Stimulated activated naive CD8-positive, alpha-beta T cell treated with anti-CD3 and anti-CD28 coated beads, Interleukin-15, amount 100 ng/mL, for 72 hours (primary cell): Measurements from ENCODE around the gene MSRB1.
"Not testable (repeated sequence)": the region's sequence is repeated elsewhere in the genome, so short reads cannot be mapped to it uniquely, and the experiment has no call there.

ENCODE experiments used
- ATAC-seq: fragments of 150-1000 bp; cut with Tn5 transposase; 2 replicates; pipeline ENCODE4 v1.10.0; 2021; ENCODE audit warnings: mild to moderate bottlenecking, moderate library complexity
- DNase-seq, 2 donors: peaks; one replicate each; pipeline ENCODE4 v3.0.0; 2021 to 2022
- H3K27ac Mint-ChIP-seq, 2 donors: one replicate each; pipeline ENCODE4 v1.8.0; 2022; ENCODE audit warnings: mild to moderate bottlenecking in 2 of 2, mixed read lengths in 2 of 2, moderate library complexity in 2 of 2
- H3K27me3 Mint-ChIP-seq: one replicate; pipeline ENCODE4 v1.8.0; 2022; ENCODE audit warnings: mixed read lengths
- H3K4me1 Mint-ChIP-seq: one replicate; pipeline ENCODE4 v1.8.0; 2022; ENCODE audit warnings: mild to moderate bottlenecking, mixed read lengths
- H3K4me3 Mint-ChIP-seq, 2 donors: one replicate each; pipeline ENCODE4 v1.8.0; 2022; ENCODE audit warnings: mild to moderate bottlenecking in 2 of 2, mixed read lengths in 2 of 2, moderate library complexity in 1 of 2
- H3K9me3 Mint-ChIP-seq, 2 donors: one replicate each; pipeline ENCODE4 v1.8.0; 2022; ENCODE audit warnings: mixed read lengths in 2 of 2

The MSRB1 gene

DNA sequence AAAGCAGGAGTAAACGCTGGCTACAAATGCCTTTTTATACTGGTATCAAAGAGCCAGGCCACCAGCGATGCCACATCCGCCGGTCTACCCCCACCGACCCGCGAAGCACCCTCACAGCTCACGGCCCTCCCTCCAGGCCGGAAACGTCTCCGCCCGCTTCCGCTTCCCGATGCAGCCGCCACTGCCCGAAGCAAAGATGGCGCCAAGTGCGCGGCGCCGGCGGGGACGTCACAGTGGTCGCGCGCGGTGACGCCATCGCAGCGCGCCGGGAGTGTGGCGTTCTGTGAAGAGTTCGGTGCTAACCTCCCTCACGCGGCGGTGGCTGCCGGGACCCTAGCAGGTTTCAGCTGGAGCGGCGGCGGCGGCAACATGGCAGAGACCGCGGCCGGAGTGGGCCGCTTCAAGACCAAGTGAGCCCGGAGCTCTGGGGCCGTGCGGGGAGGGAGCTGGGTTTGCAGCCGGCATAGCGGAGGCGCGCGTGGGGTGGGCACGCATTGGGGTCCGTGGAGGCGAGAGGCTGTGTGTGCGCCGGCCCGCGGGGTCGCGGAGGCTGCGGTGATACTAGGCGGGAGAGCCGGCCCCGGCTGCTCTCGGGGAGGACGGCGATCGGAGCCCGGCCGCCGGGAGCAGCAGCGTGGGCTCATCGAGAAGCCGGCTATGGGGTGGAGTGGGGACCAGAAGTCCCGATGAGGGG, 28.9 kb upstream of the MSRB1 start, which contains the start of gene TBL3:
Gene TBL3, plus strand, starts transcription at position 258 of the 694 bp plus-strand sequence. Its CDS starts 112 bp downstream, at position 370.
- Mint-ChIP-seq H3K4me1 (peaks cover 54% of the 10 kb centered on the region), H3K27me3 (no peaks in the 10 kb centered on the region), H3K9me3 (no peaks in the 10 kb centered on the region), H3K27ac (peak within 1 kb of the TSS; percentile 94 to 99), H3K4me3 (peak within 1 kb of the TSS; percentile 94 to 100)
- ATAC-seq (peak; percentile 97), DNase-seq (peak; percentile 97 to 98)

DNA sequence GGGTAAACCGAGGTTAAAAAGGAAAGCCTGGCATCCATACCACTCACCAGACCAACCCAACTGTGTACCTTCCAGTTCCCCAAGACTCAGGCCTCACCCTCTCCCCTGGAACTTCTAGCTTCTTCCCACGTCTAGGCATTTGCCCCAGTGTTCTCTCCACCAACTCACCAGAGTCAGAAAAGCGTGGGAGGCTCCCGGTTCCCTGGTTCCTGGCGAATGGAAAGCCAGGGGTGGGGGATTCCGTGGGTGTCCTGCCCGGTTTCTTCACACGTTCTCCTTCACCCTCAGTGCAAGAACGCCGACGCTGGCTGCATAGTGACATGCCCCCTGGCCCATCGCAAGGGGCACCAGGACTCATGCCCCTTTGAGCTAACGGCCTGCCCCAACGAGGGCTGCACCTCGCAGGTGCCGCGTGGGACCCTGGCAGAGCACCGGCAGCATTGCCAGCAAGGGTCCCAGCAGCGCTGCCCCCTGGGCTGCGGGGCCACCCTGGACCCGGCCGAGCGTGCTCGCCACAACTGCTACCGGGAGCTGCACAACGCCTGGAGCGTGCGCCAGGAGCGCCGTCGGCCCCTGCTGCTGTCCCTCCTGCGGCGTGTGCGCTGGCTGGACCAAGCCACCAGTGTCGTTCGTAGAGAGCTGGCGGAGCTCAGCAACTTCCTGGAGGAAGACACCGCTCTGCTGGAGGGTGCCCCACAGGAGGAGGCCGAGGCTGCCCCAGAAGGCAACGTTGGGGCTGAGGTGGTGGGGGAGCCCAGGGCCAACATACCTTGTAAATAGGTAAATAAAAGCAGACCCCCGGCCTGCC, 25.4 kb upstream of the MSRB1 start:
- peak overlapping the region in 1 of 2 donors; percentile 54 for H3K27ac Mint-ChIP-seq
- ATAC-seq (no peak), DNase-seq (no peak)
- H3K9me3 Mint-ChIP-seq: no peaks in the 10 kb centered on the region
- no peak overlapping the region for H3K4me3 Mint-ChIP-seq
- no peaks in the 10 kb centered on the region for H3K27me3 Mint-ChIP-seq
- H3K4me1 Mint-ChIP-seq: peaks cover 57% of the 10 kb centered on the region

DNA sequence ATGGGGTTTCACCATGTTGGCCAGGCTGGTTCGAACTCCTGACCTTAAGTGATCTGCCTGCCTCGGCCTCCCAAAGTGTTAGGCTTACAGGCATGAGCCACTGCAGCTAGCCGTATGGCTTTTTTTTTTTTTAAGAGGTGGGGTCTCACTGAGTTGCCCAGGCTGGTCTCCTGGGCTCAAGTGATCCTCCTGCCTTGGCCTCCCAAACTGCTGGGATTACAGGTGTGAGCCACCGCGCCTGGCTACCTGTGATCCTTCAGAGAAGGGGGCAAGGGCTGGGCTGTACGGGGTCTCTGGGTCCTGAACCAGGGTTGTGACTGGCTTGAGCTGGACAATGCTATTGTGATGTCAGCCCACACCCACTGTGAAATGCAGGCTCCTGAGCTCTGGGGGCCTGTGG, 23.5 kb upstream of the MSRB1 start, which contains the start of gene RNF151:
Gene RNF151, plus strand, starts transcription at position 397 of the 400 bp plus-strand sequence. CDS start 26 bp downstream, outside the sequence.
- no peaks in the 10 kb centered on the region for H3K9me3 Mint-ChIP-seq
- H3K4me1 Mint-ChIP-seq: peaks cover 59% of the 10 kb centered on the region
- H3K4me3 Mint-ChIP-seq: peak within 1 kb of the TSS; percentile 94 to 98
- no peaks in the 10 kb centered on the region for H3K27me3 Mint-ChIP-seq
- ATAC-seq (no peak), DNase-seq (no peak)
- peak within 1 kb of the TSS; percentile 98 for H3K27ac Mint-ChIP-seq

DNA sequence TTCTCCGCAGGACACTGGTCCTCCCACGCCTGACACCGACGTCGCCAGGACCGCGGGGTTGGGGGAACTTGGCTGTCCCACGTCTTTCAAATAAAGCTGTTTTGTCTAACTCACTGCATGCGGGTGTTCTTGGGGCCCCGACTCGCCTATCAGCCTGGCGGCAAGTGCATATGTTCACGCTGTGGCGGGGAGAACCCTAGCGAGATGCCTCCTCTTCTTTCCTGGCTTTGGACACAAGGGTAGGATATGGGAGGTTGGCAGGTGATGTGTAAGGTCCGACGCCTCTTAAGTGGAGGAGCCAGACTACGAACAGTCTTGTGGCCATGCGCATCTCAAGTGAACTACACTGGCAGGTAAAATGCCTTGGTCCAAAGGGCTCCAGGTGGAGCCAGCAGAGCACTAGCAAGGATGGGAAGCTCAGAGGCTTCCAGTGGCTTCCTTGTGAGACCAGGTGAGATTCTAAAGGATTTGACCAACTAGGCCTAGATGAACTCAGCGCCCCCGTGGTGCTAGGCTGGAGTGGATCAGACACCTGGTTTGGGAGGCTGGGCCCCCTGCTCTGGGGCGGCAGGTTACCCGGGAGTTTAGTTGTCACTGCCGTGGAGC, 22.5 kb upstream of the MSRB1 start:
- H3K4me1 Mint-ChIP-seq: peaks cover 59% of the 10 kb centered on the region
- H3K27me3 Mint-ChIP-seq: no peaks in the 10 kb centered on the region
- DNase-seq (peak in 1 of 2 donors; percentile 23), ATAC-seq (no peak)
- peak overlapping the region; percentile 94 to 98 for H3K4me3 Mint-ChIP-seq
- no peaks in the 10 kb centered on the region for H3K9me3 Mint-ChIP-seq
- peak overlapping the region; percentile 98 for H3K27ac Mint-ChIP-seq

DNA sequence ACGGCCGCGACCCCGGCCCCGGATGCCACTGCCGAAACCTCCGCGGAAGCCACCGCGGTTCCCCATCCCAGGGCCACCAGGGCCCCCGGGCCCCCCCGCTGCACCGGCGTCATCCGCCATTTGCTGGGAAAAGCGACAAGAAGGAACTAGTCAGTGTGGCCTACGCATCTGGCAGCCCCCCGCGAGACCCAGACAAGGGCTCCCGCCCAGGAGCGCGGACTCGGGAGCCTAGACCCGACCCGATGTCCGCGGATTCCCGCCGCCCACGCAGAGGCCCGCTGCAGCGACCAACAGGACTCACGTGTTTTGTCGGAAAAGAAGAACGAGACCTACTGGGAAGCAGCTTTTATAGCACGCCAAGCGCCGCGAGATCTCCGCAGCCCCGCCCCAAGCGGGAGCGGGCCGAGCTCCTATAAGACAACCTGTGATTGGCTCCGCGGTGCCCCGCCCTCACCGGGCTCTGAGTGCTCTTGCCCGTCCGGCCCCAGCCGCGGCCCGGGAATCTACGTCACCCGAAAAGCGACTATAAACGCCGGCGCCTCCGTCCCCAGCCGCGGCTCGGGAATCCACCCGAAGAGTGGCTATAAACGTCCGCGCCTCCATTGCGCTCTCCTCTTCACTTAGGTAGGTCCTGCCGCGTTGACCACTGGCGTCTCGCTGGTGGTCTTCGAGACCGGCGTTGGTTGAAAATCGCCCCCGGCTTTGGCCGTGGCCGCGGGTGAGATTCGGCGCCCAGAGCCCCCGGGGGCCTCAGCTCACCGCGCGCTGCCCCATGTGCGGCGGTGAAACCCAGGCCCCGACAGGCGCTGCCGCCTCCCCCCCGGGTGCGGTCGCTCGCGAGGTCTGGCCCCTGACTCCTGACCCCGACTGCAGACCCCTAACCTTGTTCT, 21.8 kb upstream of the MSRB1 start, which contains the start of gene RPS2:
Gene RPS2, minus strand, starts transcription at position 321 of the 890 bp plus-strand sequence. Its CDS starts 201 bp downstream, at position 120.
- ATAC-seq: peak; percentile 91
- Mint-ChIP-seq H3K27ac (peak within 1 kb of the TSS; percentile 98), H3K27me3 (no peaks in the 10 kb centered on the region), H3K4me3 (peak within 1 kb of the TSS; percentile 94 to 98), H3K9me3 (no peaks in the 10 kb centered on the region), H3K4me1 (peaks cover 60% of the 10 kb centered on the region)
- DNase-seq: peak; percentile 96 to 99

DNA sequence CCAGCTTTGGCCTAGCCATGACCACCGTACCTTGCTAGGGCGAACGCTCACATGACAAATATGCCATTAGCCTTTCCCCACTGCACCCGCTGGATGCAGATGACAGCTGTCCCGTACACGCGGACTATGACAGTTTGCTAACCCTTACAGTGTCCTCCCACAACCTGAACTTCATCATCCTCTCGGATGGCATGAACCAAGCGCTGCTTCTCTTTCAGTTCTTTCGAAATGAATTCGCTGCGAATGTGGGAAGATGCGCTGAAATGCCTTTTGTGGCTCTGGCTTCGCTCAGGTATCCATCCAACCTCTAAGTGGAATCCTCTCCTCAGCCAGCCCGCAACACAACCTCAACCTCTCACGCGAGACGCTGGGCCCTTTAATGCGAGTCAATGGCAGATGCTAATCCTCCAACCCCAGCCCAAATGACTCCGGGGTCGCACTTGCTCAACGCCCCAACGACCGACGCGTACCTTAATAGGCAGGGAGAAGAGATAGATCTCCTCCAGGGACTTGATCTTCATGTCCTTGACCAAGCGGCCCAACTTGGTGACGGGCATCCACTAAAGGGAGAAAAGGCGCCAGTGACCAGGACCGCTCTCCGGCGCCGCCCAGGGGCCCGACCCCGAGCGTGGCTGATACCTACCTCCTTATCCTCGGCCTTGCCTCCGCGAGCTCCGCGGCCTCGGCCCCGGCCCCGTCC, 21.0 kb upstream of the MSRB1 start:
- H3K4me3 Mint-ChIP-seq: peak overlapping the region; percentile 94 to 98
- no peaks in the 10 kb centered on the region for H3K9me3 Mint-ChIP-seq
- peak; percentile 6 for ATAC-seq
- peaks cover 65% of the 10 kb centered on the region for H3K4me1 Mint-ChIP-seq
- H3K27me3 Mint-ChIP-seq: no peaks in the 10 kb centered on the region
- DNase-seq: no peak
- H3K27ac Mint-ChIP-seq: peak overlapping the region; percentile 96 to 98

DNA sequence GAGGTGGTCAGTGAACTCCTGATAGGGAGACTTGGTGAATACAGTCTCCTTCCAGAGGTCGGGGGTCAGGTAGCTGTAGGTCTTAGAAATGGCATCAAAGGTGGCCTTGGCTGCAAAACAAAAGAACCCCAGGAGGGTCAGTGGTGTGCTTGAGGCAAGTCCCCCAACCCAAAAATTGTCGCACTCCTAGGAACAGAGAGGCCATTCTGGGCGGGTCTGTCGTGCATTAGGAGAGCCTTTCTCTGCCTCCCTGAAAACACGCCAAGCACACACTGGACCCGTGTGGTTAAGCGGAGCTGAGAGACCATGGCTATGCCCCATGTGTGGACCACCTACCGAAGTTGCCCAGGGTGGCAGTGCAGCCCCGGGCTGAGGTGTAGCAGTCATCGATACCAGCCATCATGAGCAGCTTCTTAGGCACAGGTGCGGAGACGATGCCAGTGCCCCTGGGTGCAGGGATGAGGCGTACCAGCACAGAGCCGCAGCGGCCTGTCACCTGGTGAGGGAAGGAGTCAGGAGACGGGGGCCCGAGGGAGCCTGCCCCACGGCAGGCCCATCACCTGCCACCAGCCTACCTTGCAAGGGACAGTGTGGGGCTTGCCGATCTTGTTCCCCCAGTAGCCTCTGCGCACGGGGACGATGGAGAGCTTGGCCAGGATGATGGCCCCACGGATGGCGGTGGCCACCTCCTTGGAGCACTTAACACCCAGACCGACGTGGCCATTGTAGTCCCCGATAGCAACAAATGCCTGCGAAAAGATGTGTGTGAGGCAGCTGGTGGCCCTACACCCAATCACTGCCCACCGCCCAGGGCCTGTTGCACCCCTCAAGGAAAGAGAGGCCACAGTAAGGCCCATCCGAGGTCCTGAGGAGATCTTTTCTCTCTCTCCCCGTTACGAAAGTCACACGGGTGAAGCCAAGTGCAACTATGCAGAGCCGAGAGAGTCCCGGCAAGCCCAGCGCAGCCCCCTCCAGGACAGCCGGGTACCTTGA, 19.5 kb upstream of the MSRB1 start:
- H3K4me3 Mint-ChIP-seq: peak overlapping the region; percentile 94 to 98
- not testable (repeated sequence) for ATAC-seq, DNase-seq, H3K9me3 Mint-ChIP-seq, H3K27me3 Mint-ChIP-seq
- H3K4me1 Mint-ChIP-seq: peaks cover 66% of the 10 kb centered on the region
- H3K27ac Mint-ChIP-seq: peak overlapping the region; percentile 96 to 98

DNA sequence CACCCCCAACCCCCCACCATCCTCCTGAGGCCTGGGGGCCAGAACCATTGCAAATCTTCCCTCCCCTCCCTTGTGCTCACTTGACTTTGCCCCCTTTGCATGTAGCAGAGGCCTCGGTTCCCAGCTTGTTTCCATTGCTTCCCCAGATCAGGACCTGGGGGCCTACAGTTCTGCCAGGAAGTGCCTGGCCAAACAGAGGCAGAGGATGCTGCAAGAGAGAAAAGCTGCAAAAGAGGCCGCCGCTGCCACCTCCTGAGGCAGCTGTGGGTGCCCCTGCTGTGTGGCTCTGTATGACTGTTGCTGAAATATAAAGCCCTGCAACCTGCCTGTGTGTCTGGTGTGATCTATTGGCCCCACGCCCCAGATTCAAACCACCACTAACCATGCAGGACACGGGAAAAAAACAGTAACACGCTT, 18.7 kb upstream of the MSRB1 start:
- peak overlapping the region; percentile 94 to 98 for H3K4me3 Mint-ChIP-seq
- peak overlapping the region in 1 of 2 donors; percentile 72 for H3K27ac Mint-ChIP-seq
- peaks cover 61% of the 10 kb centered on the region for H3K4me1 Mint-ChIP-seq
- no peaks in the 10 kb centered on the region for H3K27me3 Mint-ChIP-seq
- no peaks in the 10 kb centered on the region for H3K9me3 Mint-ChIP-seq
- DNase-seq (no peak), ATAC-seq (no peak)

DNA sequence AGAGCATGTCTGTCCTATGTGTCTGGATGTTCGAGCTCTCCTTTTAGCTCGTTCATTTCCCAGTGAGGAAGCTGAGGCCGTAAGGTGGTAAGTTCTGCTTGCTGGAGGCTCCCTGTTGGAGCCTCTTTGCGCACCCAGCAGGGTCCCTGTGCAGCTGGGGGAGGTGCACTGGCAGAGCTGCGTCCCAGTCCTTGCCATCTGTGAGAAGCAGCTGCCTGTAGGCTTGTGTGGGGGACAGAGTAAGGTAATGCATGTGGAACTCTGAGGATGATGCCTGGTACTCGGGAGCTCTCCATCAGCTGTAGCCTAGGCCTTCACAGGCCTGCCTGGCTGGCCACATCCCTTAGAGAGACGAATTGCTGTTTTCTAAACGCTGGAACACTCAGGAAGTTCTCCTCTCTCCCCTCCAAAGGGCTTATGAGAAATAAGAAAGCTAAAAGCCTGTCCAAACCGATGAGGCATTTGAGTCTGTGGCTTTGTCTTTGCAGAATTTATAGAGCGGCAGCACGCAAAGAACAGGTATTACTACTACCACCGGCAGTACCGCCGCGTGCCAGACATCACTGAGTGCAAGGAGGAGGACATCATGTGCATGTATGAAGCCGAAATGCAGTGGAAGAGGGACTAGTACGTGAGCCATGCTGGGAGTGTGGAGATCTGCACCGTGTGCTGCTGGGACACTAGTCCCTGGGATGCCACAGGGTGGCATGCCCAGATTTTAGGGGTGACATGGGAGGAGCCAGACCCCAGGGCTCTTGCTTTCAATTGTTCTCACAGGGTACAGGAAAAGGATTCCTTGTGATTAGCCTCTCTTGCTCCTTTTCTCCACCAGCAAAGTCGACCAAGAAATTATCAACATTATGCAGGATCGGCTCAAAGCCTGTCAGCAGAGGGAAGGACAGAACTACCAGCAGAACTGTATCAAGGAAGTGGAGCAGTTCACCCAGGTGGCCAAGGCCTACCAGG, 17.9 kb upstream of the MSRB1 start:
- peak overlapping the region; percentile 84 to 97 for H3K4me3 Mint-ChIP-seq
- DNase-seq: peak in 1 of 2 donors; percentile 40
- peak overlapping the region; percentile 91 to 98 for H3K27ac Mint-ChIP-seq
- H3K9me3 Mint-ChIP-seq: no peaks in the 10 kb centered on the region
- no peaks in the 10 kb centered on the region for H3K27me3 Mint-ChIP-seq
- H3K4me1 Mint-ChIP-seq: peaks cover 60% of the 10 kb centered on the region
- peak; percentile 5 for ATAC-seq

DNA sequence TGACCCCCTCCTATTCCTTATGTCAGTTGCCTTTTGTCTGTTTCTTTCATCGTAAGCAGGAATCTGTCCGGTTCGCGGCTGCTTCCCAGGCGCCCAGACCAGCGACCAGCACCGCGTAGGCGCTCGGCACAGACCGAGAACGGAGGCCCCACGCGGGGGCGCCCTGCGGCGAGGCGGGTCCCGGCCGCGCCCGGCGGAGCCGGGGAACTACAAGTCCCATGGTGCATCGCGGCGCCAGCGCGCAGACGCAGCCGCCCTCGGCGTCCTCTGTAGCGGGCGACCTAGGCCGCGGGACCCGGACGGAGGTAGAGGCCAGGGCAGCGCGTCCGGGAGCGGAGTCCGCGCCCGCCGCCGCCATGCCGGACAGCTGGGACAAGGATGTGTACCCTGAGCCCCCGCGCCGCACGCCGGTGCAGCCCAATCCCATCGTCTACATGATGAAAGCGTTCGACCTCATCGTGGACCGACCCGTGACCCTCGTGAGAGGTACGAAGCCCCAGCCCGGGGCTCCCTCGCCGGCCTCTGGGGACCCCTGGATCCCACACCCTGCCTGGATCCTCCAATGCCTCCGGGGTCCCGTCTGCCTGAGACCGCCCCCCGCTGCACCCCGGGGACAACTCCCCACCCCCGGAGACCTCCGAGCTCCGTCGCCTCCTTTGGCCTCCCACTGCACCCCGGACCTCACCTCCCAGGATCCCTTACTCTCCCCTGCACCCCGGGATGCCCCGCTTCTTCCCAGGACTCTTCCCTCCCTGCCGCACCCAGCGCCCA, 16.5 kb upstream of the MSRB1 start, which contains the start of gene NDUFB10:
Gene NDUFB10, plus strand, starts transcription at position 270 of the 771 bp plus-strand sequence. Its CDS starts 87 bp downstream, at position 357.
- peaks cover 54% of the 10 kb centered on the region for H3K4me1 Mint-ChIP-seq
- ATAC-seq: peak; percentile 85
- H3K9me3 Mint-ChIP-seq: no peaks in the 10 kb centered on the region
- no peaks in the 10 kb centered on the region for H3K27me3 Mint-ChIP-seq
- peak within 1 kb of the TSS; percentile 84 to 97 for H3K4me3 Mint-ChIP-seq
- H3K27ac Mint-ChIP-seq: peak within 1 kb of the TSS; percentile 91 to 98
- peak; percentile 90 to 91 for DNase-seq

DNA sequence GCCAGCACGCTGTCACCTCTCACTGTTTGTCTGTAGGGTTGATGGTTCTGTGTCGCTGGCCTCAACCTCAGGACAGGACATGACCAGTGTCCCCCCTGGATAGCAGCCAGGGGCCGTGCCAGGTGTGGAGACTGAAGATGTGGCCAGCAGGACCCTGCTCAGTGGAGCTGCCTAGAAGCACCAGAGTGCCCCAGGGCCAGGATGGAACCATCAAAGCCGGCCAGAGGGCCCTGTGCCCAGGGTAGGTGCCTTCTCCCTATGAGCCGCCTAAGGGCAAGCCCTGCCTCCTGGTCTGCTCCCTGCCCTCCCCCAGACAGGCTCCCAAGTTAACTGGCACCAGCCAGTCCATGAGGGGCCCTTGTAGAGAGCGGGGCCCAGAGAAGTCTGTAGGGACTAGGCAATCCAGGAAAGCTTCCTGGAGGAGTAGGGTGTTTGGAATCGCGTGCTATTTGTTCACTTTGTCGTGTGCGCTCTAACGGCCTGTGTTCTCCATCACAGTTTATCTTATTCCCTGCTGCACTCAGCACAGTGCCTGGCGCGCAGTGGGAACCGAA, 15.8 kb upstream of the MSRB1 start:
- peak overlapping the region; percentile 78 to 91 for H3K27ac Mint-ChIP-seq
- DNase-seq: peak in 1 of 2 donors; percentile 34
- no peaks in the 10 kb centered on the region for H3K27me3 Mint-ChIP-seq

More for the DNA sequence above, 15.8 kb upstream of the MSRB1 start:
- H3K9me3 Mint-ChIP-seq: no peaks in the 10 kb centered on the region
- peak; percentile 6 for ATAC-seq
- peak overlapping the region; percentile 84 to 97 for H3K4me3 Mint-ChIP-seq
- H3K4me1 Mint-ChIP-seq: peaks cover 49% of the 10 kb centered on the region
